Dendritic cell treated with granulocyte-macrophage colony-stimulating factor and Interleukin-4, amounts not matched to agents 40 ng/mL and 50 ng/mL, for 4 days (primary cell): Measurements from ENCODE around the gene MYCBP2.

ENCODE experiments used
- H3K27ac Mint-ChIP-seq: one replicate; pipeline ENCODE4 v1.8.0; 2022; ENCODE audit warnings: mild to moderate bottlenecking, mixed read lengths
- H3K27me3 Mint-ChIP-seq: one replicate; pipeline ENCODE4 v1.8.0; 2022; ENCODE audit warnings: mild to moderate bottlenecking, mixed read lengths
- H3K36me3 Mint-ChIP-seq: one replicate; pipeline ENCODE4 v1.8.0; 2022; ENCODE audit warnings: low read depth, mixed read lengths
- H3K4me1 Mint-ChIP-seq: one replicate; pipeline ENCODE4 v1.8.0; 2022; ENCODE audit warnings: low read depth, mixed read lengths
- H3K4me3 Mint-ChIP-seq: one replicate; pipeline ENCODE4 v1.8.0; 2022; ENCODE audit warnings: mild to moderate bottlenecking, moderate library complexity, mixed read lengths
- H3K9me3 Mint-ChIP-seq: one replicate; pipeline ENCODE4 v1.8.0; 2022; ENCODE audit warnings: mixed read lengths
- intact Hi-C: fragments of 100-400 bp; cut with micrococcal nuclease; formaldehyde crosslinking; loops from one replicate; pipeline ENCODE4 v1.15.0; 2022

MYCBP2 gene

DNA sequence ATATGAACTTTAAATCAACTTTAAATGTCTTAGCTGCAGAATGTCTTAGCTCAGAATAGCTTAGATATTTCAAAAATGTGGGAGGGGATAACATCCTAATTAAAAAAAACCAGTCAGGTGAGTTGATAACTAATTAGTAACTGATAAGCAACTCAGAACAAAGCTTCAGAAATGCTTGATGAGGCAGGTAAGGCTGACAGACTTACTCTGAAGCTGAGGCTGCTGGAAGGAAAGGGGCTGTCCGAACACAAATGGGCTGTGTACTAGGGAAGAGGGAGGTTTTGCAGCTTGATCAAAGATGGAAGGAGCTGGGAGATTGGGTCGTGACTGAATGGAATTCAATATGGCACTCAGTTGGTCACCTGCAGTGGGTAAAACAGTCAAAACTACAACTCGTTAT is 208.8 kb downstream of the MYCBP2 start:
- Mint-ChIP-seq H3K4me3 (no peak overlapping the region), H3K27me3 (no peaks in the 10 kb centered on the region), H3K27ac (no peak overlapping the region), H3K36me3 (peaks cover 30% of the 10 kb centered on the region), H3K4me1 (peaks cover 5% of the 10 kb centered on the region), H3K9me3 (no peaks in the 10 kb centered on the region)
- intact Hi-C loops, result no loop called here

DNA sequence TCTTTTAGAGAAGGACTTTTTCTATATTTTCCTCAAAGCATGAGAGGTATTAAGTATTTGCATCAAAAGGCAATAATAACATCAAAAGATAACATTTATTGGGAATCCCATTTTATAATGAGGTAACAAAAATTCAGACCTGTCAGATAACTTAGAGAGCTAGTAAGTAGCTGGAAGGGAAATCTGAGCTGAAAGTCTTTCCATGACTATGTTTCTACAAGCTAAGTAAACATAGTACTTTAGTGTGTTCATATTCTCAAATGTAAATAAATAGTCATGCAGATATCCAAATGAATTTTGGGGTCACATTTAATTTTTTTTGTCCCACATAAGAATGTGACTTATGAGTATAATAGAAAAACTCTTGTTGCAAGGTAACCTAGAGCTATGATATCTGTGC is 212.6 kb downstream of the MYCBP2 start:
- intact Hi-C loops, result no loop called here
- Mint-ChIP-seq H3K27me3 (no peaks in the 10 kb centered on the region), H3K27ac (no peak overlapping the region), H3K4me3 (no peak overlapping the region), H3K9me3 (peaks cover 23% of the 10 kb centered on the region), H3K4me1 (no peaks in the 10 kb centered on the region), H3K36me3 (peaks cover 56% of the 10 kb centered on the region)

- intact Hi-C loops, result no loop called here
- H3K4me1 Mint-ChIP-seq, result no peaks in the 10 kb centered on the region
- H3K36me3 Mint-ChIP-seq, result peaks cover 58% of the 10 kb centered on the region
- no peak overlapping the region for H3K27ac Mint-ChIP-seq
- H3K27me3 Mint-ChIP-seq, result no peaks in the 10 kb centered on the region
- H3K4me3 Mint-ChIP-seq, result no peak overlapping the region
- peaks cover 23% of the 10 kb centered on the region for H3K9me3 Mint-ChIP-seq
Measured at GRCh38 chr13:77113496-77113895, 213.4 kb downstream of the MYCBP2 start.

DNA sequence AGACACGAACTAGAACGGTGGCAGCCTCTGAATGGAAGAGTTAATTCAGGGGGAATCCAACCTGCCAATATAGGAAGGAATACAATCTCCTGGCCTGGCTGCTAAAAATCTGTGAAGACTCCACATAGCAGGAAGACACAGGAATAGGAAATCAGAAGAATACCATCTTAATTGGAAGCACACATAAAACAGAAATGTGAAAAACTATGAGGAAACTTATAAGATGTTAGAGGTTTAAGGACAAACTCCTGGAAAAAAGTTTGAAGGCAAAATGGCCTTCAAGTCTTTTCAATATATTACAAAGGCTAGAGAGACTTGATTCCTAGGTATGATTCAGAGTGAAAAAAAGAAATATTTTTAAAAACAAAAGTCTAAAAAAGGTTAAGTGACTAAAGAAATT is 221.8 kb downstream of the MYCBP2 start:
- Mint-ChIP-seq H3K4me3 (no peak overlapping the region), H3K36me3 (peaks cover 30% of the 10 kb centered on the region), H3K27ac (no peak overlapping the region), H3K9me3 (peaks cover 2% of the 10 kb centered on the region), H3K4me1 (no peaks in the 10 kb centered on the region), H3K27me3 (no peaks in the 10 kb centered on the region)
- intact Hi-C loops, result no loop called here

GRCh38 chr13:77099415-77099814 is 227.5 kb downstream of the MYCBP2 start:
- Mint-ChIP-seq H3K9me3 (no peaks in the 10 kb centered on the region), H3K27ac (no peak overlapping the region), H3K4me3 (no peak overlapping the region), H3K27me3 (no peaks in the 10 kb centered on the region), H3K36me3 (peaks cover 52% of the 10 kb centered on the region), H3K4me1 (no peaks in the 10 kb centered on the region)
- intact Hi-C loops, result no loop called here

DNA sequence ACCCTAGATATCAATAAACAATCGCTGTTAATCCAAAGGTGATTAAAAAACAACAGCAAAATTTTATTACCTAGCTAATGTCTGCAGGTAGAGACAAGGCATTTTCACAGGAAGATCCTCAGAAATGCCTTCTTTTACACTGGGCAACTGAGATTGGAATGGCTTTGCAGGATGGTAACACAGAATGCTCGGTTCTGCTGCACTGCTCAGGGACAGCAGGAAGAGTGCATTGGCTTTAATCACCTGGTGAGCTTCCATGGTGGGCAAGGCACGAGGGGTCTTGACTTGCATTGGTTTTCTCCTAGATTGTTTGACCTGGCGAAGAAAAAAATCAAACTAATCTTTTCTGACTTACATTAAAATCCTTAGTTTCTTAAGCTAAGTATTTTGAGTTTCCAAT is 231.6 kb downstream of the MYCBP2 start:
- Mint-ChIP-seq H3K4me3 (no peak overlapping the region), H3K27me3 (no peaks in the 10 kb centered on the region), H3K9me3 (no peaks in the 10 kb centered on the region), H3K36me3 (peaks cover 70% of the 10 kb centered on the region), H3K4me1 (no peaks in the 10 kb centered on the region), H3K27ac (no peak overlapping the region)
- intact Hi-C loops, result no loop called here

DNA sequence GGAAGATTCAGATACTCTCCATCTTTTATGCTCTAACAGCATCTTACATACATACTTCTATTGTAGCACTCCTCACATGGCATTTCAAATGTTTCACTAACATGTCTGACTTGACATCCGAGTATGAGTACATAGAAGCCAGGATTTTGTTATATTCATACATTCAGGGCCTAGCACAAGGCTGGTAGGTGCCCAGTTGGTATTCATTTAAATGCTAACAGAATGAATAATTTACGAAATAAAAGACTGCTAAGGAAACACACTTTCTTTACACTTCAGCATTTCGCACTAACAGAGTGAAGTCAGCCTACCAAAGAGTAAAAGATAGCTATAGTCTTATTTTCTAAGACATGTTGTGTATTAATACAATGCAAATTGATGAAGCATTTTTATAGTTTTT is 232.1 kb downstream of the MYCBP2 start:
- intact Hi-C loops, result no loop called here
- Mint-ChIP-seq H3K9me3 (no peaks in the 10 kb centered on the region), H3K36me3 (peaks cover 65% of the 10 kb centered on the region), H3K4me3 (no peak overlapping the region), H3K27ac (no peak overlapping the region), H3K27me3 (no peaks in the 10 kb centered on the region), H3K4me1 (no peaks in the 10 kb centered on the region)

DNA sequence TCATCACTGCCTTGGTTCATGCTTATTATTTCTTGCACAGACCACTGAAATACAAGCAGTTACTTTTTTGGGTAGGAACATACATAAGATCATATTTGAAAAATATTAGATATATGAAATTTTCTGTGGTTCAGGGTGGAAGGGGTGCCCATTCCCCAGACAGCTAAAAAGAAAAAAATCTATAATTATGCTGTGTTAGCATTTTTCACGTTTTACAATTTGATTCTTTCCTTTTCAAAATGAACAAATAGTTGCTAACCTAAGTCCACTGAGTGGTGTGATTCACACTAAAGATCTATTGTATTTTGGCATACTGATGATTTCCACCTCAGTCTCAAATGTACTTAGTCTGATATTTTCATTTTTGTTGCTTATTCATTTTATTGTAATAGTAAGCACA is 233.2 kb downstream of the MYCBP2 start:
- intact Hi-C loops, result no loop called here
- no peaks in the 10 kb centered on the region for H3K27me3 Mint-ChIP-seq
- peaks cover 60% of the 10 kb centered on the region for H3K36me3 Mint-ChIP-seq
- H3K4me1 Mint-ChIP-seq, result no peaks in the 10 kb centered on the region
- no peak overlapping the region for H3K4me3 Mint-ChIP-seq
- H3K9me3 Mint-ChIP-seq, result no peaks in the 10 kb centered on the region
- no peak overlapping the region for H3K27ac Mint-ChIP-seq

GRCh38 chr13:77084755-77085154 is 242.1 kb downstream of the MYCBP2 start:
- no peaks in the 10 kb centered on the region for H3K9me3 Mint-ChIP-seq
- H3K4me3 Mint-ChIP-seq, result no peak overlapping the region
- H3K4me1 Mint-ChIP-seq, result no peaks in the 10 kb centered on the region
- intact Hi-C loops, result loop anchor here (10.0 kb wide), 1 partner anchor 90 kb away; no protein-coding TSS in a partner anchor
- no peak overlapping the region for H3K27ac Mint-ChIP-seq
- no peaks in the 10 kb centered on the region for H3K27me3 Mint-ChIP-seq
- peaks cover 66% of the 10 kb centered on the region for H3K36me3 Mint-ChIP-seq

DNA sequence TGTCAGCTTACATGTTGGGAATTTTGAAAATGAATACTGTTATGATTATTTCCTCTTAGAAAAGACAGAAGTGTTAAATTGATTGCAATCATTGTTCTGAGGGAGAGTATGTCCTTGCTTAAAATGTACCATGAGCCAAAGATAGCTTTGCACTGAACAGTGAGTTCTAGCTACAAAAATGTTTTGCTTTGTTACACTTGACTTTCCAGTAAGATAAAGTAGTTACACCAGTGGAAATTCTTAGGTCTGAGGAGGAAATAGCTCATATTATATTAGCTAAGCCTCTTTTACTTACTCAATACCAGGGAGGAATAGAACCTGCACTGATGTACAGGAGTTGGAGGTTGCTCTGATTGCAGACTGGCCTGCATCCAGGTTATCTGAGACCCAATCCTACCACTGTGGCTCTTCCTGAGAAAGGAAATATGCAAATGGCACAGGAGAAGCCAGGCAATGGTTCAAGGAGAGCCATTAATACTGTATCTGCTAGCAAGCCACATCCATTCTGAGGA is 246.9 kb downstream of the MYCBP2 start:
- Mint-ChIP-seq H3K36me3 (peaks cover 81% of the 10 kb centered on the region), H3K27ac (no peak overlapping the region), H3K27me3 (no peaks in the 10 kb centered on the region), H3K4me1 (no peaks in the 10 kb centered on the region), H3K4me3 (no peak overlapping the region), H3K9me3 (no peaks in the 10 kb centered on the region)
- intact Hi-C loops, result loop anchor here (10.0 kb wide), 1 partner anchor 95 kb away; no protein-coding TSS in a partner anchor

GRCh38 chr13:77067519-77067918 is 259.4 kb downstream of the MYCBP2 start:
- peaks cover 65% of the 10 kb centered on the region for H3K36me3 Mint-ChIP-seq
- no peaks in the 10 kb centered on the region for H3K27me3 Mint-ChIP-seq
- H3K4me3 Mint-ChIP-seq, result no peak overlapping the region
- H3K4me1 Mint-ChIP-seq, result peaks cover 21% of the 10 kb centered on the region
- intact Hi-C loops, result loop anchor here (5.0 kb wide), 1 partner anchor 40 kb away; the partner anchor contains the start of gene FBXL3
- no peak overlapping the region for H3K27ac Mint-ChIP-seq
- H3K9me3 Mint-ChIP-seq, result no peaks in the 10 kb centered on the region

DNA sequence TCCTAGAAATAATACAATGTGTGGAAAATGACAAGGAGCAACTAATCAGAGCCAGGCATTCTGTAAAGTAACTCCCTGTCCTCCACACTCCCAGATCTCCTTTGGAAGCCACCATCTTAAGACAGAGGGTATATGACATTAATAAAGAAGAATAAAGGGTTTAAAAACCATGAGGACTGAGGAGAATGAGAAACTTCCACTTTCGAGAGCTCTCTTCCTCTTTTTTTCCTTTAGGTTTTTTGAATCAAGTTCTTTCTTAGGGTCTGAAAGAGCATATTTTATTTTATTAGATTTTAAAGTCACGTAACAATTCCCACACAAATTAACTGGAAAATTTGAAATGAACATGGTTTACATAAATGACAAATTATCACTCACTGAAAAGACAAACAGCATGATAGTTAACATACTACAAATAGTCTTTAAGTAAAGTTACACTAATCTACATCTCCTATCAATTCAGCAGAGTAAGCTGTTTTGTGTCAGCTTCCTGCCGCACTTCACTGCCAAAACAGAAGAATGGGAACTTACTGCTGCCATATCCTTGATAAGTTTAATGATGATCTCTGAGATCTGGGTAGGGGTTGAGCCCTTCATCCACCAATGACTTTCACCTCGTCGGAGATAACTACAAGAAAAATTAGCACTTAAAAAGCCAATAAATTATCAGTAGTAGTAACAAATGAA is 261.3 kb downstream of the MYCBP2 start:
- Mint-ChIP-seq H3K4me1 (peaks cover 21% of the 10 kb centered on the region), H3K27me3 (no peaks in the 10 kb centered on the region), H3K4me3 (peak overlapping the region; percentile 32), H3K36me3 (peaks cover 64% of the 10 kb centered on the region), H3K9me3 (no peaks in the 10 kb centered on the region), H3K27ac (peak overlapping the region; percentile 87)
- intact Hi-C loops, result loop anchor here (5.0 kb wide), 1 partner anchor 38 kb away; the partner anchor contains the start of gene FBXL3

GRCh38 chr13:77062097-77062496 is 264.8 kb downstream of the MYCBP2 start:
- Mint-ChIP-seq H3K36me3 (peaks cover 64% of the 10 kb centered on the region), H3K4me3 (no peak overlapping the region), H3K4me1 (peaks cover 21% of the 10 kb centered on the region), H3K27me3 (no peaks in the 10 kb centered on the region), H3K27ac (no peak overlapping the region), H3K9me3 (no peaks in the 10 kb centered on the region)
- intact Hi-C loops, result no loop called here

- no peak overlapping the region for H3K27ac Mint-ChIP-seq
- no peaks in the 10 kb centered on the region for H3K9me3 Mint-ChIP-seq
- no peaks in the 10 kb centered on the region for H3K27me3 Mint-ChIP-seq
- intact Hi-C loops, result no loop called here
- H3K4me1 Mint-ChIP-seq, result peaks cover 21% of the 10 kb centered on the region
- H3K4me3 Mint-ChIP-seq, result no peak overlapping the region
- H3K36me3 Mint-ChIP-seq, result peaks cover 70% of the 10 kb centered on the region
Measured at GRCh38 chr13:77061362-77061761, 265.5 kb downstream of the MYCBP2 start.

- Mint-ChIP-seq H3K27me3 (no peaks in the 10 kb centered on the region), H3K9me3 (no peaks in the 10 kb centered on the region), H3K4me3 (no peak overlapping the region), H3K27ac (no peak overlapping the region), H3K36me3 (peaks cover 78% of the 10 kb centered on the region), H3K4me1 (no peaks in the 10 kb centered on the region)
- intact Hi-C loops, result no loop called here
Measured at GRCh38 chr13:77056886-77057285, 270.0 kb downstream of the MYCBP2 start.
